ENCODE measurements around the gene COG8.
"Not testable (repeated sequence)": the region's sequence is repeated elsewhere in the genome, so short reads cannot be mapped to it uniquely, and the experiment has no call there.

COG8 gene

GRCh38 chr16:69318177-69318910 is 21.0 kb downstream of the COG8 start:
- no peak for DNase-seq

- no peak for DNase-seq
Measured at GRCh38 chr16:69316595-69317034, 22.7 kb downstream of the COG8 start.

DNA sequence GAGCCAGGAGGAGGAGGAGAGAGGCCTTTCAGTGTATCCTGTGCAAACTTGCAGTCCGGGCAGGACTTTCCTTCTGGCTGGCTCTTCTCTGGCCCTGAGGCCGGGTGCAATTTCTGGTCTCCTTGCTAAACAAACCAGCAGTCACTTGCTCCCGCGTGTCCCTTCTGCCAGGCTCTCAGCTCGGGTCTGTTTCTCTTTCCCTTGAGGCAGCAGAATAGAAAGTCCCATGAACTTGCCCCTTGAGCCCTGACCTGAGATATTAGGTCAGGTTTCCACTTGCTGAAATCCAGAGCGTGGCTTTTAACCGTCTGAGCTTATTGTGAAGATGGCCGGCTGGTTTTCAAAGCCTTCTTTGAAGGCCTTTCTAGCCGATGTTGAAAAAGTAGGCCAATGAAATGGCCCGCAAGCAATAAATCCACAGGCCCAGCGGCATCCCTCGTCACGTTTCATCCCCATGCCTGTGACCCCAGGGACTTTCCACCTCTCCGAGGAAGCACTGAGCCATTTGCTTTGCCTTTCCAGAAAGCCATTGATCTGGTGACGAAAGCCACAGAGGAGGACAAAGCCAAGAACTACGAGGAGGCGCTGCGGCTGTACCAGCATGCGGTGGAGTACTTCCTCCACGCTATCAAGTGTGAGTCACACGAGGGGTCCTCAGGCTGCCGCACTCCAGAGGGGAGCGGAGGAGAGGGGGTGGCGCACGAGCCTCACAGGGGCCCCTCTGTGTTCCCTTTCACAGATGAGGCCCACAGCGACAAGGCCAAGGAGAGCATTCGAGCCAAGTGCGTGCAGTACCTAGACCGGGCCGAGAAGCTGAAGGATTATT is 23.7 kb downstream of the COG8 start:
- no peak for DNase-seq

- DNase-seq, result no peak
Measured at GRCh38 chr16:69314534-69314933, 24.8 kb downstream of the COG8 start.

DNA sequence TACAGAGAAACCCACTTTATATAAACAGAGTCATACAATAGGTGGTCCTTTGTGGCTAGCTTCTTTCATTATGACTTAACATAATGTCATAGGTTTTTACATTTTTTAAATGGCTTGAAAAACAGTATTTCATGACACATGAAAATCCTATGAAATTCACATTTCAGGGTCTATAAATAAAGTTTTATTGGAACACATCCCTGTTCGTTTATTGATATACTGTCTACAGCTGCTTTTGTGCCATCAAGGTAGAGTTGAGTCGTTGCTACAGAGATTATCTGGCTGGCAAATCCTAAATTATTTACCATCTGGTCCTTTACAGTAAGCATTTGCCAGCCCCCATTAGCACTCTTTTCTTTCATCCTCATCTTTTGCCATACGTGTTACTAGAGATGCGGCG is 25.9 kb downstream of the COG8 start:
- DNase-seq, result no peak

- DNase-seq, result peak; percentile 40 to 62
Measured at GRCh38 chr16:69311533-69312387, 27.6 kb downstream of the COG8 start.

DNA sequence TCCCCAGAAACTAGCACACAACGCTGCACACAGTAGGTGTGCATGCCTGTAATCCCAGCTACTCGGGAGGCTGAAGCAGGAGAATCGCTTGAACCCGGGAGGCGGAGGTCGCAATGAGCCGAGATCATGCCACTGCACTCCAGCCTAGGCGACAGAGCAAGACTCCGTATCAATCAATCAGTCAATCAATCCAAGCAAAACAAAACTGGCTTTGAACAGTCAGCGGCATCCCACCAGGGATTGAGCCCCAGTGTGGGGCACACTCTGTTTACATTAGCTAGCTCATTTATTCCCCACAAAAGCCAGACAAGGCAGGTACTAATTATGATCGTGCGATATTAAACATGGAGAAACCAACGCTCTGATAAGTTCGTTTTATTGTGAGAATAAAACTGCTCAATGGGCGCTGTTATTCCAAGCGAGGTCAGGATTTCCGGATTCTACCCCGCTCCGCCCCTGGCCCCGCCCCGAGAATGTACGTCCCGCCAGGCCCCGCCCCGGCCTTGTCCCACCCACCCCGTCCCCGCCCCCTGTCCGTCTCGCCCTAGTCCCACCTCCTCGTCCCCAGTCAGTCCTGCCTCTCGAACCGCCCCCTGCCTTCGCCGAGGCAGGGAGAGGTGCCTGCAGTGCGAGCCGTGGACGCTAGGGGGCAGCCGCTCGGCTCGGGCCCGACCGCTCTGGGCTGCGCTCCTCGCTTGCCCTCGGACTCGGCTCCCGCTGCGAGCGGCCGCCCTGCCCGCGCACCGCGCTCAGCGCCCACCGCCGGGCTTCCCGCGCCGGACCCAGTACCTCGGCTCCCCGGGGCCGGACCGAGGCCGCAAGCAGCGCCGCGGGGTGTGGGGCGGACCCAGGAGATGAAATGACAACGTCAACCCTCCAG is 28.5 kb downstream of the COG8 start, which contains the start of gene VPS4A:
VPS4A (plus strand) TSS at position 698 of the 880 bp plus-strand sequence; CDS start at position 860, 162 bp downstream.
- DNase-seq, result peak; percentile 98 to 99

- DNase-seq, result no peak
Measured at GRCh38 chr16:69309316-69309715, 30.0 kb downstream of the COG8 start.

GRCh38 chr16:69307856-69308255 is 31.5 kb downstream of the COG8 start:
- DNase-seq, result no peak

DNA sequence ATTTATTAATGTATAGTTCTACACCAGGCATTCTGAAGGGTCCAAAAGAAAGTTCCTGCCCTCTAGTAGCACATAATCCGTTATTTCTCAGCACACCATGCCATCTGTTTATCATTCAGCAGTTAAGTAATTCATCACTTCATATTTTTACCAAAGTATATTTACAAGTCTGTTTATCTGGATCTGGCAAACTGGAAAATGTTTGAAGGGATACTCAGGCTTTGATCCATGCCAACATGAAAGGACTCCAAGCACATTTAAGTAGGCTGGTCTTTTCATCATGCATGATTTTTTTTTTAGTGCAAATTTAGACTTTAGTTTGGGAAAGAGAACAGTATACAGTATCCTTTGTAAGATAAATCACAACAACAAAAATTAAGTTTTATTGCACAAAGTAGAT is 32.3 kb downstream of the COG8 start:
- no peak for DNase-seq

DNA sequence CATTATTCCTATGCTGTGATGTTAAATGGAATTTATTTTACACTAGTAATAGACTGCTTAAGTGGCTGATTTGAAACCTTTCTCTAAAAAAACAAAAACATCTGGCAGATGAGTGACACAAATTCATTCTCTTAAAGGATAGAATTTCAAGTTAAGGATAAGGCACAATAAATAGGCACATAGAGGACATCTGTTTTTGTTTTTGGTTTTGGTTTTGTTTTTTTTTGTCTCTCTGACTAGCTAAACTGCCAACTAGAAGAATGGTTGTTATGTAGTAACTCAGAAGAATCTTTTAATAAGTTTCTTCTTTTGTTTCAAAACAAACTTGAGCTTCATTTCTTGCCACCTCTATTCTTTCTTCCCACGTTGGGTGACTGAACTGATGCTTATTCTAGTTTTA is 33.3 kb downstream of the COG8 start:
- DNase-seq, result no peak

DNA sequence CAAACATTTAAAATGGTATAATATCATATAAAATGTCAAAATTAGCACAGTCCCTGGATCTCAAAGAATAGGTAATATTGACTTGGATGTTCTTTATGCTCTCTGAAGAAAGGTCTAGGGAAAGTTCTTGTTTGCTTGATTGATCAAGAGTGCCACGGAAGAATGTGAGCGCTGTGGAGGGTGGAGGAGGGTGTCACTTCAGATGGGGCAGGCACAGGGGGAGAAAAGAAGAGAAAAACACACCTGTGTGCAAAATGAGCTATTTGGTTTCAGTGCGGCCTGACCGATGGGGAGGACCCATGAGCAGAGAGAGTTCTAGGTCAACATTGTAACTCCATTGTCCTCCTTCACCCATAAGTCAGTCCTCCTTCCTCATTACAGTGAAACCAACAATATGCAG is 37.1 kb downstream of the COG8 start:
- no peak for DNase-seq

- DNase-seq, result no peak
Measured at GRCh38 chr16:69301861-69302260, 37.5 kb downstream of the COG8 start.

GRCh38 chr16:69301187-69301586 is 38.2 kb downstream of the COG8 start:
- no peak for DNase-seq

GRCh38 chr16:69298261-69298660 is 41.1 kb downstream of the COG8 start:
- no peak for DNase-seq

DNA sequence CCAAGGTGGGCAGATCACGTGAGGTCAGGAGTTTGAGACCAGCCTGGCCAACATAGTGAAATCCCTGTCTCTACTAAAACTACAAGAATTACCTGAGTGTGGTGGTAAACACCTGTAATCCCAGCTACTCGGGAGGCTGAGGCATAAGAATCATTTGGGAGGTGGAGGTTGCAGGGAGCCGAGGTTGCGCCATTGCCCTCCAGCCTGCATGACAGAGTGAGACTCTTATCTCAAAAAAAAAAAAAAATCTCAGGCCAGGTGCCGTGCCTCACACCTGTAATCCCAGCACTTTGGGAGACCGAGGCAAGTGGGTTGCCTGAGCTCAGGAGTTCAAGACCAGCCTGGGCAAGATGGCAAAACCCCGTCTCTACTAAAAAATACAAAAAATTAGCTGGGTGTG is 42.6 kb downstream of the COG8 start:
- DNase-seq, result not testable (repeated sequence)

- no peak for DNase-seq
Measured at GRCh38 chr16:69294051-69294450, 45.3 kb downstream of the COG8 start.

- no peak for DNase-seq
Measured at GRCh38 chr16:69293401-69293800, 46.0 kb downstream of the COG8 start.

GRCh38 chr16:69291657-69292056 is 47.7 kb downstream of the COG8 start:
- DNase-seq, result not testable (repeated sequence)

GRCh38 chr16:69286941-69287713 is 52.2 kb downstream of the COG8 start:
- DNase-seq, result peak; percentile 8 to 45

- no peak for DNase-seq
Measured at GRCh38 chr16:69285240-69285639, 54.1 kb downstream of the COG8 start.
